Aorta (tissue), 5 donors: ENCODE data around the gene FAM76A. TPM values are rescaled to one million over a fixed set of nuclear protein-coding genes. Genes with fewer than 3 reads are reported as not detected.
A peak's percentile ranks its signal among the peaks of the same experiment; 100 is the strongest.
"Not testable (repeated sequence)": the region's sequence is repeated elsewhere in the genome, so short reads cannot be mapped to it uniquely, and the experiment has no call there.

Source experiments
- ATAC-seq: fragments of 200-7000 bp; cut with Tn5 transposase; one replicate; pipeline ENCODE4 v1.9.1; 2022; ENCODE audit warnings: moderate library complexity; ENCODE audit not compliant: low FRiP score
- DNase-seq, 2 donors: peaks; one replicate each; pipeline ENCODE4 v3.0.0-alpha.2; 2020
- H3K27ac ChIP-seq, 2 donors: one replicate each; pipeline ENCODE4 v1.5.1; 2013; ENCODE audit warnings: low read length in 2 of 2, mild to moderate bottlenecking in 2 of 2, moderate library complexity in 2 of 2, control low read depth in 1 of 2, inconsistent platforms in 1 of 2, low read depth in 1 of 2
- H3K27me3 ChIP-seq, 2 donors: one replicate each; pipeline ENCODE4 v1.6.1; 2013; ENCODE audit warnings: control low read depth in 1 of 2, low read length in 1 of 2, mild to moderate bottlenecking in 1 of 2, moderate library complexity in 1 of 2; ENCODE audit not compliant: insufficient read depth in 2 of 2, control insufficient read depth in 1 of 2
- H3K36me3 ChIP-seq, 2 donors: one replicate each; pipeline ENCODE4 v1.6.1; 2013; ENCODE audit warnings: control low read depth in 1 of 2, low read length in 1 of 2, mild to moderate bottlenecking in 1 of 2; ENCODE audit not compliant: insufficient read depth in 2 of 2, control insufficient read depth in 1 of 2
- H3K4me1 ChIP-seq, 2 donors: one replicate each; pipeline ENCODE4 v1.6.1; 2013; ENCODE audit warnings: low read length in 2 of 2, control low read depth in 1 of 2, mild to moderate bottlenecking in 1 of 2, moderate library complexity in 1 of 2; ENCODE audit not compliant: insufficient read depth in 2 of 2, control insufficient read depth in 1 of 2
- H3K4me3 ChIP-seq, 2 donors: one replicate each; pipeline ENCODE4 v1.5.1; 2013; ENCODE audit warnings: low read length in 2 of 2, control low read depth in 1 of 2, mild to moderate bottlenecking in 1 of 2
- H3K9me3 ChIP-seq: one replicate; pipeline ENCODE4 v1.6.1; 2013; ENCODE audit warnings: mild to moderate bottlenecking, low read length; ENCODE audit not compliant: control insufficient read depth
- WGBS, 2 donors: extraction: QIAGEN DNeasy Blood & Tissue Kit; methylation state at CpG; one replicate each; pipeline ENCODE4 v1.1.7; 2013; 5-methylcytosine and 5-hydroxymethylcytosine counted together
- intact Hi-C, 2 donors: fragments of 100-400 bp; cut with DNase I; formaldehyde crosslinking; loops; one replicate each; pipeline versions ENCODE4 v1.14.2 to v1.15.0; 2022
- polyA plus RNA-seq, 2 donors: library from polyadenylated mRNA; stranded (reverse); fragments of 200-250 nt; gene quantifications; one replicate each; pipeline ENCODE4 v1.2.3, GENCODE V29; 2013
- total RNA-seq, 2 donors: library from RNA; stranded (reverse); fragmentation: NEBNext Ultra II Directional; extraction: Animal tissue kit (Norgen Biotek cat#: 25700); gene quantifications; one replicate each; pipeline ENCODE4 v1.2.1, GENCODE V29; 2021
- donor health status: healthy with polysubstance abuse.
- donor health status: Bipolar disorder and iron deficiency.
- donor health status: DM: no; HTN: no; CAD: no.
- donor health status: DM: no; HTN: no; CAD: no.
- donor health status: DM: yes; HTN: yes; CAD: no.

Gene FAM76A
- total and polyA plus RNA-seq, 4 donors, result 5.9 to 18.9 (median 11.2) TPM

- Histone ChIP-seq H3K4me1 (no peaks in the 10 kb centered on the region), H3K27ac (no peak overlapping the region), H3K27me3 (no peaks in the 10 kb centered on the region), H3K36me3 (no peaks in the 10 kb centered on the region), H3K4me3 (no peak overlapping the region), H3K9me3 (no peaks in the 10 kb centered on the region)
- intact Hi-C loops, result loop anchor here in 1 of 2 donors (5.0 kb wide), 1 partner anchor 98 kb away; the partner anchor contains the start of gene IFI6
- 46 to 51% methylated on average over 2 of the region's 2 CpGs for WGBS, 2 donors
- DNase-seq (no peak), ATAC-seq (no peak)
These were observed 44.6 kb downstream of the FAM76A start for GRCh38 chr1:27770293-27770830.

GRCh38 chr1:27772036-27772931, 46.5 kb downstream of the FAM76A start:
- DNase-seq (no peak), ATAC-seq (no peak)
- H3K27ac ChIP-seq, result peak overlapping the region; percentile 83 to 95
- no peaks in the 10 kb centered on the region for H3K9me3 ChIP-seq
- peak overlapping the region; percentile 56 to 80 for H3K4me3 ChIP-seq
- no peaks in the 10 kb centered on the region for H3K27me3 ChIP-seq
- WGBS, 2 donors, result 1 to 4% methylated on average over 18 of the region's 18 CpGs
- H3K36me3 ChIP-seq, result no peaks in the 10 kb centered on the region
- H3K4me1 ChIP-seq, result peaks cover 0 to 5% of the 10 kb centered on the region in 2 donors
- intact Hi-C loops, result loop anchor here (2.0 to 5.0 kb wide), 3 partner anchors 47 to 100 kb away; partner anchors contain the start of genes FAM76A (in 2 of the 2) and IFI6 (in 2 of the 2)

DNA sequence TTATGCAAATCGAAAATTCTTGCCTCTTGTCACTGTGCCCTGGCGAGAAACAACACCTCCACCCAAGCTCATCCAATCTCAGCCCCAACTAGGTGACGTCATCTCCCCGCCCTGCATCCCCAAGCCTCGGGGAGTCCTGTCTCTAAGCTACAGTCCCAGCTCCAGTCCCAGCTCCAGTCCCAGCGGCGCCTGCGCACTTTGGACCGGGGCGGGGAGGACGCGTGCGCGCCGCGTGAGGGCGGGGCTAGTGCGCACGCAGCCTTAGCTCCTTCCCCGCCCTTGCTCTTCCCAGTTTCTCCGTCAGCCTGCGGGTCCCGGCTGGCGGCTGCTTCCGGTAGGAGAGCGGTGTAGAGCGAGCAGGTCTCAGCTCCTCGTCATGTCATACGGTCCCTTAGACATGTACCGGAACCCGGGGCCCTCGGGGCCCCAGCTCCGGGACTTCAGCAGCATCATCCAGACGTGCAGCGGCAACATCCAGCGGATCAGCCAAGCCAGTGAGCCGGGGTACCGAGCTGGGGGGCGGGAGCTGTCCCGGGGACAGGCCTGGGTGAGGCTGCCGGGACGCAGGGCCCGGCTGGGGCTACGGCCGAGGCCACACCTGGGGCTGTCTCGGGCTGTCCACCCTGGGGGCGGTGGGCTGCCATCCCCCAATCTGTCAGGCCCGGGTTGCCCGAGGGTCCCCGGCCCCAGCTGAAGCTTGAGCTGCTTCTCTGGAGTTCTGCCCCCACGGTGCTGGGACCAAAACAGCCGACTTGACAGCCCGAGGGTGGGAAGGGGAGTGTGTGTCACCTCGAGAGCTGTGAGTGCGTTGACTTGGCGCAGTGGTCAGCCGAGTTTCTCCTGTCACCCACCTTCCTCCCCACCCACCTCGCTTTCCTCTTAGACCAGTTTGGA, 47.4 kb downstream of the FAM76A start, which contains the start of gene STX12:
STX12 (plus strand) TSS at position 288 of the 894 bp plus-strand sequence; CDS start at position 377, 89 bp downstream.
- H3K27ac ChIP-seq, result peak within 1 kb of the TSS; percentile 83 to 95
- no peaks in the 10 kb centered on the region for H3K36me3 ChIP-seq
- peak within 1 kb of the TSS; percentile 67 to 80 for H3K4me3 ChIP-seq
- intact Hi-C loops, result loop anchor here (2.0 to 5.0 kb wide), 3 partner anchors 48 to 101 kb away; partner anchors contain the start of genes FAM76A (in 2 of the 2) and IFI6 (in 2 of the 2)
- no peaks in the 10 kb centered on the region for H3K27me3 ChIP-seq
- no peaks in the 10 kb centered on the region for H3K9me3 ChIP-seq
- WGBS, 2 donors, result 0 to 1% methylated on average over 52 to 58 of the region's 58 CpGs
- H3K4me1 ChIP-seq, result peaks cover 0 to 5% of the 10 kb centered on the region in 2 donors
- ATAC-seq (peak; percentile 99), DNase-seq (peak; percentile 99)

DNA sequence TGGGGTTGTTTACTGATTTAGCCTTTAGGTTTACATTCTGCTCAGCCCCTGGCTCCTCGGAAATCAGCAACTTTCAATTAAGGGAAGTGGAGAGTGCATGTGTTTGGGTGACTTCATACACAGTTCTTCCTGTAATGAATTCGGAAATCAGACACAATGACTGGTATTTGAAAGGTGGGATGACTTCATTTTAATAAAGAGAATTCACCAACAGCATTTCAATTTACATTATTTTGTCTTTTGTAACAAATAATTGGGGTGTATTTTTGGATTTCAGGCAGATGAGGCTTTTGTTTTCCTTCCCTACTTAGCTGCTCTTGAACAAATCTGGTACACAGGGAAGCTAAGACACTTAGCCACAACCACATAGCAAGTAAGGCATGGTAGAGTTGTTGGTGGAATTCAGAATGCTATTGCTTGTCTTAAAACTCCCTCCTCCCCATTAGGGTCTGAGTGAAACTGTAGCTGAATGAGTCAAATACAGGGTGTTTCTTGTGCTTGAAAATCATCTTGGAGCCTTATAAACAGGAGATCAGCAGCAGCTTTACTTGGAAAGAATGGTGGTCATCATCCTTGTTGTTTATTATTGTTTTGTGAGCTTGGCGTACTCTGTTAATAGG, 48.2 kb downstream of the FAM76A start:
- Histone ChIP-seq H3K27ac (peak overlapping the region; percentile 13 to 34), H3K27me3 (no peaks in the 10 kb centered on the region), H3K36me3 (no peaks in the 10 kb centered on the region), H3K9me3 (no peaks in the 10 kb centered on the region), H3K4me1 (peaks cover 0 to 5% of the 10 kb centered on the region in 2 donors), H3K4me3 (peak overlapping the region; percentile 67 to 77)
- DNase-seq, result no peak
- ATAC-seq, result peak; percentile 20
- WGBS, 2 donors, result 22 to 23% methylated on average over 3 of the region's 3 CpGs
- intact Hi-C loops, result loop anchor here (2.0 to 5.0 kb wide), 3 partner anchors 49 to 102 kb away; partner anchors contain the start of genes FAM76A (in 2 of the 2) and IFI6 (in 2 of the 2)

- no peak overlapping the region for H3K27ac ChIP-seq
- no peak for DNase-seq
These were observed 48.9 kb downstream of the FAM76A start for GRCh38 chr1:27774654-27775053.

DNA sequence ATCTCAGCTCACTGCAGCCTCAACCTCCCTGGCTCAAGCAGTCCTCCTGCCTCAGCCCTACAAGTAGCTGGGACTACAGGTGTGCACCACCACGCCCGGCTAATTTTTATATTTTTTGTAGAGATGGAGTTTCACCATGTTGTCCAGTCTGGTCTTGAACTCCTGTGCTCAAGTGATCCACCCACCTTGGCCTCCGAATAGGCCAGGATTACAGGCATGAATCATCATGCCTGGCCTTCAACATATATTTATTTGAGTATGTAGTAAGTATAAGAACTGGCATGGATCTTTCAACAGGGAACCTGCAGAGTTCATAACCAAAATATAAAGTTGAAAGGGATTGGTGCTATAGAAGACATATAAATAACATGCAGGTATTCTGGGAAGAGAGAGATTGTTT, 49.6 kb downstream of the FAM76A start:
- H3K27ac ChIP-seq, H3K27me3 ChIP-seq, DNase-seq, H3K9me3 ChIP-seq, H3K4me3 ChIP-seq, ATAC-seq, intact Hi-C loops, H3K4me1 ChIP-seq, H3K36me3 ChIP-seq: not testable (repeated sequence)
- 68% methylated on average over 3 of the region's 3 CpGs for WGBS, 2 donors

More at GRCh38 chr1:27774654-27775053, 48.9 kb downstream of the FAM76A start:
- Histone ChIP-seq H3K4me3 (peak overlapping the region in 1 of 2 donors; percentile 67), H3K27me3 (no peaks in the 10 kb centered on the region), H3K9me3 (no peaks in the 10 kb centered on the region), H3K4me1 (peaks cover 0 to 5% of the 10 kb centered on the region in 2 donors), H3K36me3 (no peaks in the 10 kb centered on the region)
- no peak for ATAC-seq
- 61 to 62% methylated on average over 2 of the region's 2 CpGs for WGBS, 2 donors
- intact Hi-C loops, result loop anchor here in 1 of 2 donors (5.0 kb wide), 1 partner anchor 102 kb away; the partner anchor contains the start of gene IFI6

GRCh38 chr1:27776276-27776675, 50.5 kb downstream of the FAM76A start:
- H3K27me3 ChIP-seq, H3K4me3 ChIP-seq, intact Hi-C loops, H3K4me1 ChIP-seq, H3K9me3 ChIP-seq, ATAC-seq, H3K27ac ChIP-seq, H3K36me3 ChIP-seq, DNase-seq: not testable (repeated sequence)
